ENCODE data around the gene FERD3L. TPM values are rescaled to one million over a fixed set of nuclear protein-coding genes. Genes with fewer than 3 reads are reported as not detected.

FERD3L gene
- polyA plus RNA-seq, 1 experiment = not detected

GRCh38 chr7:19113002-19113350 lies 32.2 kb downstream of the FERD3L start:
- CTCF ChIA-PET = interaction anchor here (0.6 to 1.7 kb wide), 3 partner anchors 10 to 488 kb away, joined by 3 to 5 read pairs (median 4); no protein-coding TSS in a partner anchor
- H3K36me3 ChIP-seq (ENCODE audit: control insufficient read depth, insufficient read depth, low read length) = no peaks in the 10 kb centered on the region; the same call in 1 of the 2 replicates
- TF ChIP-seq CTCF (IDR thresholded peaks at IDR 0.05; ENCODE audit: insufficient read depth, low read depth, low read length) = no peak
- POLR2A ChIA-PET = interaction anchor here (0.7 to 1.0 kb wide), 2 partner anchors 11 to 17 kb away, joined by 3 read pairs; no protein-coding TSS in a partner anchor
- H3K27me3 ChIP-seq (ENCODE audit: control insufficient read depth, insufficient read depth, low read length) = no peaks in the 10 kb centered on the region
- H3K4me3 ChIP-seq (ENCODE audit: low read depth, low read length) = peak overlapping the region; percentile 87
- DNase-seq (ENCODE audit: low read depth) = no peak

- Histone ChIP-seq H3K36me3 (ENCODE audit: control insufficient read depth, insufficient read depth, low read length) (no peaks in the 10 kb centered on the region; the same call in 1 of the 2 replicates), H3K27me3 (ENCODE audit: control insufficient read depth, insufficient read depth, low read length) (no peaks in the 10 kb centered on the region), H3K4me3 (ENCODE audit: low read depth, low read length) (peak overlapping the region; percentile 87)
- TF ChIP-seq CTCF (IDR thresholded peaks at IDR 0.05; ENCODE audit: insufficient read depth, low read depth, low read length) = no peak
- POLR2A ChIA-PET = interaction anchor here (0.7 to 1.0 kb wide), 2 partner anchors 10 to 17 kb away, joined by 3 read pairs; no protein-coding TSS in a partner anchor
- no peak for DNase-seq (ENCODE audit: low read depth)
- CTCF ChIA-PET = interaction anchor here (0.6 to 1.7 kb wide), 4 partner anchors 10 to 488 kb away, joined by 3 to 5 read pairs (median 4); no protein-coding TSS in a partner anchor
These were observed 32.8 kb downstream of the FERD3L start for GRCh38 chr7:19112274-19113001.

GRCh38 chr7:19111474-19112273 lies 33.5 kb downstream of the FERD3L start:
- CTCF ChIA-PET = interaction anchor here (0.6 kb wide), 2 partner anchors 11 to 221 kb away, joined by 3 read pairs; no protein-coding TSS in a partner anchor
- POLR2A ChIA-PET = interaction anchor here (0.6 kb wide), 1 partner anchor 12 kb away, joined by 4 read pairs; no protein-coding TSS in a partner anchor
- Histone ChIP-seq H3K36me3 (ENCODE audit: control insufficient read depth, insufficient read depth, low read length) (no peaks in the 10 kb centered on the region; the same call in 1 of the 2 replicates), H3K27me3 (ENCODE audit: control insufficient read depth, insufficient read depth, low read length) (no peaks in the 10 kb centered on the region), H3K4me3 (ENCODE audit: low read depth, low read length) (peak overlapping the region; percentile 87)
- no peak for TF ChIP-seq CTCF (IDR thresholded peaks at IDR 0.05; ENCODE audit: insufficient read depth, low read depth, low read length)
- DNase-seq (ENCODE audit: low read depth) = no peak

- ChIA-PET CTCF (no interaction called here), POLR2A (interaction anchor here (0.6 kb wide), 1 partner anchor 11 kb away, joined by 4 read pairs; no protein-coding TSS in a partner anchor)
- Histone ChIP-seq H3K27me3 (ENCODE audit: control insufficient read depth, insufficient read depth, low read length) (no peaks in the 10 kb centered on the region), H3K4me3 (ENCODE audit: low read depth, low read length) (peak overlapping the region; percentile 18; the same call in 1 of the 2 replicates), H3K36me3 (ENCODE audit: control insufficient read depth, insufficient read depth, low read length) (no peaks in the 10 kb centered on the region)
- no peak for TF ChIP-seq CTCF (IDR thresholded peaks at IDR 0.05; ENCODE audit: insufficient read depth, low read depth, low read length)
- DNase-seq (ENCODE audit: low read depth) = no peak
These were observed 34.4 kb downstream of the FERD3L start for GRCh38 chr7:19110776-19111175.
